ENCODE measurements around the gene CDK8.

GRCh38 chr13:26280822-26281221, 26.9 kb downstream of the CDK8 start:
- TF ChIP-seq, protein P1, sequence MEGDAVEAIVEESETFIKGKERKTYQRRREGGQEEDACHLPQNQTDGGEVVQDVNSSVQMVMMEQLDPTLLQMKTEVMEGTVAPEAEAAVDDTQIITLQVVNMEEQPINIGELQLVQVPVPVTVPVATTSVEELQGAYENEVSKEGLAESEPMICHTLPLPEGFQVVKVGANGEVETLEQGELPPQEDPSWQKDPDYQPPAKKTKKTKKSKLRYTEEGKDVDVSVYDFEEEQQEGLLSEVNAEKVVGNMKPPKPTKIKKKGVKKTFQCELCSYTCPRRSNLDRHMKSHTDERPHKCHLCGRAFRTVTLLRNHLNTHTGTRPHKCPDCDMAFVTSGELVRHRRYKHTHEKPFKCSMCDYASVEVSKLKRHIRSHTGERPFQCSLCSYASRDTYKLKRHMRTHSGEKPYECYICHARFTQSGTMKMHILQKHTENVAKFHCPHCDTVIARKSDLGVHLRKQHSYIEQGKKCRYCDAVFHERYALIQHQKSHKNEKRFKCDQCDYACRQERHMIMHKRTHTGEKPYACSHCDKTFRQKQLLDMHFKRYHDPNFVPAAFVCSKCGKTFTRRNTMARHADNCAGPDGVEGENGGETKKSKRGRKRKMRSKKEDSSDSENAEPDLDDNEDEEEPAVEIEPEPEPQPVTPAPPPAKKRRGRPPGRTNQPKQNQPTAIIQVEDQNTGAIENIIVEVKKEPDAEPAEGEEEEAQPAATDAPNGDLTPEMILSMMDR (IDR thresholded peaks at IDR 0.05), result no peak
- TF ChIP-seq POLR2A (IDR thresholded peaks at IDR 0.05), result no peak

All from tibial nerve (tissue), 3 donors.